Activated T-cell treated with anti-CD3 and anti-CD28 coated beads for 48 hours (primary cell): Measurements from ENCODE around the gene LRRC26.
A peak's percentile ranks its signal among the peaks of the same experiment; 100 is the strongest.

Experiments used
- DNase-seq: peaks from one replicate; pipeline ENCODE4 v3.0.0-alpha.2; 2020; ENCODE audit warnings: low read depth

LRRC26 gene

DNA sequence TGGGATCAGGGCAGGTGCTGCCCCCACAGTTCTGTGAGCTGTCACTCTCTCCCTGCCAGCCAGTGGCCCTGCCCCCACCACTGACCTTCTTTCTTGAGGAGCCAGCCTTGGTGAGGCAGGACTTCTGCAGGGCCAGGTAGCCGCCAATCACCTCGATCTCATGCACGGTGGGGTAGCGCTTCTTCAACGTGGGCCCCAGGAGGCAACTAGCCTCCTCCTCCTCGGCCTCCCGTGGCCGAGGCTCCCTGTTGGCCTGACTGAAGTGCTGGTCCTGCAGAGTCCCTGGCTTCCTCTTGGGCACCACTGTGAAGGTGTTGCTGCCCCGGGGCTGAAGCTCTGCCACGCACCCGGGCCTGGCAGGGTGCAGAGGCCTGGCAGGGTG, 29.0 kb upstream of the LRRC26 start:
- no peak for DNase-seq

DNA sequence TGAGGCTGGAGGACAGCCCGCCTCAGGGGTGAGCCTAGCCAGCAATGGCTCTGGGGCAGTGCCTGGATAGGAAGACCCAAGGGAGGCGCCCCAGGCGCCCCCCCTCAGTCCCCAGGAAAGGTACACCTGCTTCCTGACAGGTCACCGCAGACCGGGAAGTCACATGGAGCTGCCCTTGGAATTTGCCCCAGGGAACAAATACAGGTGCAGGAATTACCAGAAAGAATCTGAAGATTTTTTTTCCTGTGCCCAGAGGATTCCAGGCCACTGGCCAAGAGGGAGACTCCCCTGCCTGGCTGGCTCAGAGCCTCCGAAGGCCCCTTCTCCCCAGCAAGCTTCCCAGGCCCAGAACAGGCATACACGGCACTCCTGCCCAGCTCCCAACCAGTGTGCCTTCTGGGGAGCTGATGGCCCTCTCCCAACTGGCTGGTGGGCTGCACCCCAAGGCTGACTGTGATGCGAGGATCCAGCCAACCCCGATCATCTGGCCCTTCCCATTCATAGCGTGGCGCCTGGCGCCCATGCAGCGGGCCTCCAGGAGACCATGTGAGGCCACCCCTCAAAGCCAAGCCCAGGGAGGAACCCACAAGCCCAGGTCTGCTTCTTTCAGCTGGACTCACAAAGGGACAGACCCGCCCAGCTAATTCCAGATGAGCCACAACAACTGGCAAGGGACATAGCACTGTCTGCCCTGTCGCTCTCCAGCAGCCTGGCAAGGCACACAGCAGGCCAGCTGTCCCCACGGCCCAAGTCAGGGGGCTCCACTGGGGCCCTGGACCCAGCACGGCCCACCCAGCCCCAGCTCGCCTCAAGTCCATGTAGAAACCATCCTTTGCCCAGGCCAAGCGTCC, 28.4 kb upstream of the LRRC26 start:
- no peak for DNase-seq

DNA sequence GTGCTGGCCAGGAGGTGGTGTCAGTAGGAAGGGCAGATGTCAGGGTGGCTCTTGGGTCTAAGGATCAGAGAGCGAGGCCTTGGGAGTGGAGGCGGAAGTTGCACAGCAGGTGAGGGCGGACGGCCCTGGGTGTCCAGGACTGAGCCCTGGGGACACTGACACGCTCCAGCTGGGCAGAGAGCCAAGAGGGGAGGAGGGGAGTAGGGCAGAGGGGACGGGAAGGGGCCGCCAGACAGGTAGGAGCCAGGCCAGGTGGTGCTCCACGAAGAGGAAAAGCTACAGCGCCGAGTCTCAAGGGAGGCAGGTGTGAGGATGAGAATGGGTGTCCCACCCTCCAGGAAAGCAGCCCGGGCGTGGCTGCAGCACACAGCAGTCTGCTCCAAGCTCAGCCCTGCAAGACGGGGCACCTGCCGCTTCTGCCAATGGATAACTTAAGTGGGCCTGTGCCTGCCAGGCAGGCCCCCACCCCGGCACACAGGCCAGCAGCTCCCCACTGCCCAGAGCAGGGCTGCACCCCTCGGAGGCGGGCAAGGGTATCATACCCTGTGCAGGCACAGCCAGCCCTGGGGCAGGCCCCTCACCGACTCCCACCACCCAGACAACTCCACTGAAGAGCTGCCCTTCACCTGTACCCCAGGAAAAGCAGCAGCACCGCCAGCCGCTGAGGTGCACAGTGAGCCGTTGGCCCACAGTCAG, 25.8 kb upstream of the LRRC26 start:
- DNase-seq, result no peak

DNA sequence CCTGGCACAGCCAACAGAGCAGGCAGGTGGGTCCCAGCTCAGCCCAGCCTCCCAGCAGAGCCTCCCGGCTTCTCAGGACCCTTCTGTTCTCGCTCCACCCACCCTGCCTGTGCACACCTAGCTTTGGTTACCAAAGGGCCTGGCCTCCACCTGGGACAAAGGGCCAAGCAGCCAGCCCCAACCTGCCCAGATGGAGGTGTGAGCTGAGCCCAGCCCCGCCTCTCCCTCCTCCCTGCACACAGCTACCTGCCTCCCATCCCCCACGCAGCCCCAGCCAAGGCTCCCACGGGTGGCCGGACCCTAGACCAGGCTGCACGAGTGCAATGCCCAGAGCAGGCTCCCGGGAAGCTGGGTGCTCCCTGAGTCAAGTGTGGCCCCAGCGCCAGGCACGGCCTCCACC, 25.1 kb upstream of the LRRC26 start:
- no peak for DNase-seq

DNA sequence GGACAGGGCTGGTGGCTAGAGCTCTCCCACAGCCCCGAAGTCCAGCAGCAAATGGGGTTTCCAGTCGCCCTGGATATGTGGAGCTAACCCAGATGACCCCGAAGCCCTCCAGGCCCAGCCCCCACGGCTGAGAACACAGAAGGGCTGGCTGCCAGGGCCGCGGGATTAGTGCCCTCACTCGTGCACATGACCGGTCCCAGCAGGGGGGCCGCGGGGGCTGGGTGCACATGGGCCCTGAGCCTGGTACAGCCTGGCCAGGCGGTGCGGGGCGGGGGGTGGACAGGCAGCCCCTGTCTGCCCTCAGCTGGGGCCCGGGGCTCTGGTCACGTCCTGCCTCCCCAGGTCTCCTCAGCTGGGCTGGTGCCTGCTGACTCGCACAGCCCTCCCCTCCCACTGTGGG, 24.5 kb upstream of the LRRC26 start:
- DNase-seq, result no peak

DNA sequence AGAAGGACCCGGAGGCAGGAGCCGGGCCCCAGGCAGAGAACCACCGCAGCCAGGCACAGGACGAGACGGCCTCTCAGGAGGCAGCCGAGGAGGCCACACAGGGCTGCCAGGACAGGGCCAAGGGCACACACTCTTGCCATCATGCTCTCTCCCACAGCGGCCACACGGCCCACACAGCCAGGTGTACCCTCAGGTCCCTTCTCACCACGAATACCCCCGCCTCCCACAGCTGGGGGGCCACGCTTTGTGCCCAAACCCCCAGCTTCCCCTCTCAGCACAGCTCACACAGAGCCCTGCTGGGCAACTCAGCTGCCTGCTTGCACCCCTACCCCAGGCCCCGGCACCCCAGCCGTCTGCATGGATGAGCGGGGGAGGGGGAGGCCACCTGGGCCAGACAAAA, 23.9 kb upstream of the LRRC26 start:
- DNase-seq, result no peak

DNA sequence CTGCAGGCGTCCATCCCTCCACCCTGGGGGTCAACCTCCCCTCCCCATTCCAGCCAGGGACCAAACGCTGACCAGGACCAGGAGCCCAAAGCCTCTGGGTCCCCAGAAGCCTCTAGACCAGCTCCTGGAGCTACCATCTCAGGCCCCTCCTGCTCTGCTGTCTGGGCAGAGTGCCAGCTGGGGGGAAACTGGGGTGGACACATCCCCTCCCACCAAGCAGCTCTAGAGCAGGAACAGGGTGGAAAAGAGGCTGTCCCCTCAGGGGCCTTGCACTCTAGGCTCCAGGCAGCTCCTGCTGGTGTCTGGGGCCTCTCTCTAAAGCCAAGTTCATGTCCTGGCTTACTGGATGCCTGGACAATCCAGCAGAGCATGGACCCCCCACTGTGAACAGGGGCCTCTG, 23.0 kb upstream of the LRRC26 start:
- no peak for DNase-seq

DNA sequence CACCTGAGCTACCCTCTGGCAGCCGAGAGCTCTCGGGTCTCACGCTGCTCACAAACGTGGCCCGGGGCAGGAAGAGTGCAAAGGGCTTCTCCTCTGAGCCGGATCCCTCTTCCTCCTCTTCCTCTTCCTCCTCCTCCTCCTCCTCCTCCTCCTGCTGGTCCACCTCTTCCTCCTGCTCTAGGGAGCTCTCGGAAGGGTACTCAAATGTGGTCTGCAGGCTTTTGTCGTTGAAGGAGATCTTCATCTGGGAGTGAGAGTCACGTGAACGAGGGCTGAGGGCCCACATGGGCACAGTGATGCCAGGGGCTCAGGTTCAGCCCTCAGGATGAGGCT, 22.6 kb upstream of the LRRC26 start:
- no peak for DNase-seq

DNA sequence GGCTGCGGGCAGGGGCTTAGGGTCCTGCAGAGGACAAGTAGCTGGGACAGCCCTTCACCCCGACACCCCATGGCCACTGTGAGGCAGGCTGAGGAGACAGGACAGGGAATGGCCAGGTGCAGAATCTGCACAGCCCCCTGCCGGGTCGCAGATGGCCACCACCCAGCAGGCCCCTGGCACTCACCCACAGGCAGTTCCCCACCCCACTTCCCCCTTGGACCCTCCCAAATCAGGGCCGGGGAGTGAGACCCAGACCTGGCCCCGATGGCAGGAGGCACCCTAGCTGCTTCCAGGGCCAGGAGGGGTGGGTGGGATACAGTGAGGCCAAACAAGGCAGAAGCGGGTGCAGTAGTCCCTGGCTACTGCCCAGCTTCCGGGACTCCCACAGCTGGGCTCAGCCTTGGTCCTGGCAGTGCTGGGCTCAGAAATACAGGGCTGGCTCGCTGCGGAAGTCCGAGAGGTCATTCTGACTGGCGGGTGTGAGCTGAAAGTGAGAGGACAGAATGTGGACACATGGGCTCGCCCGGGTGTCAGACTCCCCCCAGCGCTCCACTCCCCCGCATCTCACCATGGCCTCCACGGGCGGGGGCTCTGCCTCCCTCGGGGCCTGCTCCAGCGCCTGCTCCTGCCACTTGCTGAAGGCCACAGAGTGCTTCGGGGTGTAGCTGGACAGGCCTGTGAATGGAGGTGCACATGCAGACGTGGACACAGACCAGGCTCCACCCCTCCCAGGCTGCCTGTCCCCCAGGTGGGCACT, 22.0 kb upstream of the LRRC26 start:
- no peak for DNase-seq

DNA sequence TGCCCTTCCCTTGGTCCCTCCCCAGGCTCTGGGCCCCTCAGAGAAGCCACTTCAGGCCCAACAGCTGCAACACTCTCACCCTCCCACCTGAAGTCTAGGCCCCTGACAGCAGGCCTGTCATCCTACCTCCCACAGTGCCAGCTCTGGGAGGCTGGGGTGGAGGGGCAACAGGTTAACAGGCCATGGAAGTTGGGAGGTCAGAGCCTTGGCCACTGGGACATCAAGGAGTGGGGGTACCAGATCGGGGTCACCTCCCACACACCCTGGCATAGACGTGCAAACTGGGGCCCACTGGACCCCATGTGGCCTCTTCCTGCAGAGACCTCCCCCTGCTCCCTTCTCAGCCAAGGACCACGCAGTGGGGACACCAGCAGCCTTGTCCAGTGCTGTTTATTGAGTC, 21.4 kb upstream of the LRRC26 start:
- no peak for DNase-seq

DNA sequence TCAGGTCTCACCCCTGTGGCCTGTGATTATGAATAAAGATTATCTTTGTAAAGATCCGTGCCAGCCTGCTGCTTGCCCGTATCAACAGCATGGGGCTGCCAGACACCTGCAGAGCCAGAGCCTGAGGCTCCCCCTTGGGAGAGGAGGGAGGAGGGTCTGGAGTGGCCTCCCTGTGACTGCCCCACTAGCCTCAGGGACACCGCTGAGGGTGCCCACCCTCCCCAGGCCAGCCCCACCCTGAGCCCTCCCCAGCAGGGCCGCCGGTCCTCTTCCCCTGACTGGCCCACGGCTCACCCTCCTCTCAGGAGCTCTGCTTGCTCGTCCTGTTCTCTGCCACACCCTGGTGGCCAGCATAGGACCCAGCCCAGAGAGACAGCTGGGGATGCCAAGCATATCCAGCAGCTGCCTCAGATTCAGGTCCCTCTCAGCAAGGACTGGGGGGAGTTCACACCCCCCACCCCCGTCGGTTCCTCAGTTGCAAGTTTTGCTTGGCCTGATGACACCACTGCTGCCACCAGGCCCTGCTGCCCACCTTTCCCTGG, 20.5 kb upstream of the LRRC26 start:
- no peak for DNase-seq

DNA sequence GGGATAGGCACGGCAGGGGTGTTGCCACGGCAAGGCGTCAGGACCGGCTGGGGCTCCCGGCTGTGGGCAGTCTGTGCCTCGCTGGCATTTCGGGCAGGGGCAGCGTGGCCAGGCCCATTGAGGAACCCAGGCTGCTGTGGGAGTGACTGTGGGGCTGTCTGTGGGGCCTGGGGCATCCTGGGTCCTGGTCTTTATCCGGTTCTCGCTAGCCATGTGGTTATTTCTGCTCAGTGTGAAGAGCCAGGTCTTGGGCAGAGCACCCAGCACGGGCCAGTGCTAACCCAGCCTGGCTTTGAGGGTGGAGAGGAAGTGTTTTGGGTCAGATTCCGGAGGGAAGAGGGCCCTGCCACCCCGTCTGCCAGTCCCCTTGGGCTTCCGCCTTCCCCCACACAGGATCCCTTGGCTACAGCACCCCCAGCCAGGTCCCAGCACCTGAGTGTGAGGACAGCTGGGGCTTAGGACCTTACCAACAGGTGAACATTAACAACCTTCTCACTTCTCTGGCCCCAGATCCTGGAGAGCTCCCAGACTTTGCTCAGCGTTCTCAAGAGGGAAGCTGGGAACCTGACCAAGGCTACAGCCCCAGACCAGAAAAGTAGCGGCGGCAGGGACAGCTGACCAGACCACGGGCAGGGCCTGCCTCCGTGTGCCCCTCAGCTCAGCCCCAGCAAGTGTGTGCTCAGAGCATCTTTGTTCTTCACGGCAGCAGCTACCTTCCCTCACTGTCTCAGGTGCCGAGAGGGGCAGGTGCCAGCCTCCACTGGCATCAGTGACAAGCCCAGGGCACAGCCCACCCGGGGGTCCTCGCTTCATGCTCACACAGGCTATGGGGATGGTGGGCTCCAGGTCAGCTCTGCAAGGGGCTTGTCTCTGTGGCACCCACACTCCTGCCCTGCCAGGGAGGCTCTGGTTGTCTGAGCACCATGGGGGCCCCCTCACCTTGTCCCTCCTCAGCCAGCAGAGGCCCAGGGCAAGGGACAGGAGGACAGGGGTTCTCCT, 19.7 kb upstream of the LRRC26 start:
- DNase-seq, result no peak

DNA sequence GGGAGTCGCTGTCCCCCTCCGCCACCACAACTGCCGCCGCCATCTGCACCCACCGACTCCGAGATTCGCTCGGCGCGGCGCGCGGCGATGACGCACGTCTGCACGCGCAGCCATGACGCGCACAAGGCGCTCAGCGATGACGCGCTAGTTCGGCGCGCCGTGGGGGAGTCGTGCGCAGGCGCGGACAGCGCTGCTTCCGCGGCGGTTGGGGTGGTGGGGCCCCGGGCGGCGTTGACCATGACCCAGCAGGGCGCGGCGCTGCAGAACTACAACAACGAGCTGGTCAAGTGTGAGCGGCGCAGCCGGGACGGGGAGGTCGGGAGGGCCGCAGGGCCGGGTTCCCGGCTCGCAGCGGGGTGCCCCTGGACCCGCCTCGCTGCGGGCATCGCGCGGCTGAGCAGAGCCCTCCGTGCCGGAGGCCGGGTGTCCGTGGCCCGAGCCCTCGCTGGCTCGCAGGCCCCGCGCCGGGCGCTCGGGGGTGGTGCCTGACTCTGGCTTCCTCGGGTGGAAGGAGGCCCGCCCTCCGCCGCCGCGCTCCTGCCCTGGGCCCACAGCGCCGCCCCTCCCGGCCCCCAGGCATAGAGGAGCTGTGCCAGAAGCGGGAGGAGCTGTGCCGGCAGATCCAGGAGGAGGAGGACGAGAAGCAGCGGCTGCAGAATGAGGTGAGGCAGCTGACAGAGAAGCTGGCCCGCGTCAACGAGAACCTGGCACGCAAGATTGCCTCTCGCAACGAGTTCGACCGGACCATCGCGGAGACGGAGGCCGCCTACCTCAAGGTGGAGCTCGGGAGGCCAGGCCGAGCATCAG, 18.8 kb upstream of the LRRC26 start, which contains the start of the genes ANAPC2 and SSNA1:
TSS of gene ANAPC2 (minus strand) at position 71 of the 807 bp plus-strand sequence. CDS start at position 43, 28 bp downstream.
TSS of gene SSNA1 (plus strand) at position 187 of the 807 bp plus-strand sequence. CDS start at position 238, 51 bp downstream.
- DNase-seq, result peak; percentile 97

DNA sequence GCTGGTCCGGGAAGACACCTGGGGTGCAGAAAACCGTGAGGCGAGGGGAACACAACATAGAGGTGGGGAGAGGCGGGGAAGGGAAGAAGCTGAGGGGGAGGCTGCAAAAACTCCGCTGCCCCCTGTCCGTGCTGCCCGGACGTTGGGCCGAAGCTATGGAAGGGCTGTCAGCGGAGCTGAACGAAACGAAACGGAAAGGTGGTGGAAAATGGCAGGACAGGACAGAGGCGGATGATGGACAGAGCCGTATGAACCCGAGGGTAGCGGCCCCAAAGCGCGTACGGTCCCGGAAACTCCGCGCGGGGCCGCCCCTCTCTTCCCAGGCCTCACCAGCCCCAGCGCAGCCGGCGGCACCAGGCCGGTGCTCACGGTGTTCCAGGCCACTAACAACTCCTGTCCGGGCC, 18.2 kb upstream of the LRRC26 start:
- no peak for DNase-seq

DNA sequence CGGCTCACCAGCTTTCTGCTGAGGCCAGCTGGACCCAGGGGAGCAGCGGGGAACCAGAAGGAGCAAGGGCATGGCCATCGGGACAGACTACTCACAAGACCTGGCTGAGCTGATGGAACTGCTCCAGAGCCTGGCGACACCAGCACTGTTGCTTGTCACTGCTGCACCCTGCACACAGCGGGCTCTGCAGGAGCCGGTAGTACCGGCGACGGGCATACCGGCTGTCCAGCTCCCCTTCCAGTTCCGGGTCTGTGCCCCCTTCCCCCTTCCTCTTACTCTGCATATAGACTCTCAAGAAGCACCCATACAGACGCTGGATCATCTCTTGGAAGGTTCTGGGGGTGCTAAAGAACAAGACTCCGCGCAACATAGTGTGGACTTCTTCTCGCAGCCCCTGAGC, 17.5 kb upstream of the LRRC26 start:
- DNase-seq, result no peak

DNA sequence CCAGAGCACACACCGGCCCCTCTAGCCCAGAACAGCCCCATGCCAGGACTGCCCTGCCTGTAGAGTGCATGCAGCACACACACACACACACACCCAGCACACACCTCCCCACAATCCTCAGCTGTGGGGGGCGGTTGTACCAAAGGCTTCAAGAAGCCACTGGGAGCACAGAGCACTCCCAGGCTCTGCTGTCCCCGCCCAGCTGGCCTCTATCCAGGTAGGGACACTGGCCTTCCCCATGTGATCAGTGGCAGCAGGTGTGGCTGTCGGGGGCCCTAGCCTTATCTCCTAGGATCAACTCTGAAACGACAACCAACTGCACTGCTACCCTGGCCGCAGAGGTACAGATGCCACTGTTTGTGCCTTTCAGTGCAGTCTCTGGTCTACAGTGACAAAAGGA, 16.5 kb upstream of the LRRC26 start:
- no peak for DNase-seq

DNA sequence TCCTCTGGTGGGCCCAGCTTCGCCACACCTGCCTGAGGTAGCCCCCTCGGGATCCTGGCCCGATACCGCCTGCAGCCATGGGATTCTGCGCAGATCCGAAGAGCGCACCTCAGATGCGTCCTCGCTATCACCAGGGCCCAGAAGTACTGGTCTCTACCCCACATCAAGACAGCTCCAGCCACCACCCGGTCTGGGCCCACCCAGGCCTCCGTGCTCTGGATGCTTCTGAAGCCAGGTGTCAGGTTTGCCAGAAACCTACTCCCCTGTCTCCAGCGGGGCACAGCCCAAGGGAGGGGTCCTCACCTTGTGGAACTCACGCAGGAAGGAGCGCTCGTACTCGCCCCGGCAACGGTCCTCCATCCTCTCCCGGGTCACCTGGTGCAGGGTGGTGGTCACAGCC, 16.1 kb upstream of the LRRC26 start:
- DNase-seq, result no peak

DNA sequence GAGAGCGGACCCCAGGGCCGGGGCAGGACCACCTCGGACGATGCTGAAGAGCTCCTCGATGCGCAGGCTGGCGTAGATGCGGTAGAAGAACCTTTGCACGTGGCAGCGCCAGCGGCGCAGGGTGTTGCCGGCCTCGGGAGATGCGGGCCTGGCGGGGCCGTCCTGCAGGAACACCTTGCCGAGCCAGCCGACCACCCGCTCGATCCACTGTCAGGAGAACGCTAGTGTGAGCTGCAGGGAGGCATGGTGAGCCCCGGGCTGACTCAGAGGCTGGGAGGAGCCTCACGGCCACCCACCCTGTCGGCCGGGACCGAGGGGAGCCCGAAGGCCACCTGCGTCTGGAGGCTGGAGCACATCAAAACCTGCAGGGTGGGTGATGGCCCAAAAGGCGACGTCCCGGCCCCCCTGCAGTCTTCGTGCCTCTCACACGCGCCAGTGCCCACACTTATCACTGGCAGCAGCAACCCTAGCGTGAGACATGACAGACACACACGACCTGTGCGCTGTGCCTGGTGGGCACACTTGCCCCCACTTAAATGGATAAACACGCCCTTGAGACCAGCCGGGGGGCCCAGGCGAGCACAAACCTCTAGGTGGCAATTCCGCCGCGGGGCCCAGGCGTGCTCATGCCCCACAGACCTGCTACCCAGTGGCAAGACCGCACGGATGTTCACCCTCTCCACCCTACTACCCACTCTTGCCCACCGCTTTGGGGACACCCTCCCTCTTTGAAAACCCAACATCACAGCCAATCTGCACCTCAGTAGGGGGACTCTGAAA, 15.2 kb upstream of the LRRC26 start:
- no peak for DNase-seq

DNA sequence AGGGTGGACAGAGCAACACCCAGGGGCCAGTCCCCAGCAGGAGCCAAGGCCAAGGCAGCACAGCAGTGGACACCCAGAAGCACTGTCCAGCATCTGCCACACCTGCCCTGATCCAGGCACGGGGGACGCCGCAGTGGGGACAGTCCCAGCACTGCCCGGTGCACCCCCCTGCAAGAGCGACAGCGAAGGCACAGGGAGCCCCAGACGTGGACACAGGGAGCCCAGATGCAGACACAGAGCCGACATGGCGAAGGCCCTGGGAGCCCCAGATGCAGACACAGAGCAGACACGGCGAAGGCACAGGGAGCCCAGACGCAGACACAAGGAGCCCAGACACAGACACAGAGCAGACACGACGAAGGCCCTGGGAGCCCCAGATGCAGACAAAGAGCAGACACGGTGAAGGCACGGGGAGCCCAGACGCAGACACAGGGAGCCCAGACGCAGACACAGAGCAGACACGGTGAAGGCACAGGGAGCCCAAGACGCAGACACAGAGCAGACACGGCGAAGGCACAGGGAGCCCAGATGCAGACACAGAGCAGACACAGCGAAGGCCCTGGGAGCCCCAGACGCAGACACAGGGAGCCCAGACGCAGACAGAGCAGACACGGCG, 14.2 kb upstream of the LRRC26 start:
- DNase-seq, result no peak
